Fibroblast of lung (primary cell): ENCODE data around the gene RER1. TPM values are rescaled to one million over a fixed set of nuclear protein-coding genes. Genes with fewer than 3 reads are reported as not detected.

Experiments used
- DNase-seq, 2 donors: peaks; one replicate each; pipeline versions ENCODE4 v3.0.0 to v3.0.0-alpha.2; 2010; ENCODE audit warnings: low read depth in 2 of 2
- H2AFZ ChIP-seq: 2 replicates; pipeline ENCODE4 v1.5.1; 2012; ENCODE audit warnings: low read length, control low read depth, inconsistent platforms
- H3K27ac ChIP-seq: 2 replicates; pipeline ENCODE4 v1.5.1; 2011; ENCODE audit warnings: low read length, control low read depth; ENCODE audit not compliant: insufficient read depth
- H3K27me3 ChIP-seq: 2 replicates; pipeline ENCODE4 v1.5.1; 2011; ENCODE audit warnings: mild to moderate bottlenecking, low read length; ENCODE audit not compliant: control insufficient read depth, insufficient read depth
- H3K36me3 ChIP-seq: 2 replicates; pipeline ENCODE4 v1.5.1; 2011; ENCODE audit warnings: low read length; ENCODE audit not compliant: control insufficient read depth, insufficient read depth
- H3K4me1 ChIP-seq: 2 replicates; pipeline ENCODE4 v1.5.1; 2011; ENCODE audit warnings: low read length; ENCODE audit not compliant: control insufficient read depth, insufficient read depth; ENCODE audit errors: extremely low read depth
- H3K4me2 ChIP-seq: 2 replicates; pipeline ENCODE4 v1.5.1; 2011; ENCODE audit warnings: low read length, control low read depth; ENCODE audit not compliant: insufficient read depth; ENCODE audit errors: extremely low read depth
- H3K4me3 ChIP-seq, 4 experiments: fragments of 200-600 bp in 1 of 4; sonication (generic) in 1 of 4; replicated peaks in 1 of 4; 2 replicates each; pipeline ENCODE4 v1.5.1; 2011 to 2016; ENCODE audit warnings: low read length in 4 of 4, low read depth in 3 of 4, mild to moderate bottlenecking in 3 of 4, control low read depth in 2 of 4, inconsistent platforms in 1 of 4, mixed read lengths in 1 of 4; ENCODE audit not compliant: insufficient read depth in 1 of 4; ENCODE audit errors: control extremely low read depth in 1 of 4
- H3K79me2 ChIP-seq: 2 replicates; pipeline ENCODE4 v1.5.1; 2012; ENCODE audit warnings: mild to moderate bottlenecking, low read length, inconsistent platforms; ENCODE audit not compliant: control insufficient read depth, insufficient read depth
- H3K9ac ChIP-seq: 2 replicates; pipeline ENCODE4 v1.5.1; 2011; ENCODE audit warnings: mild to moderate bottlenecking, low read length, control low read depth; ENCODE audit not compliant: insufficient read depth
- H3K9me3 ChIP-seq: 2 replicates; pipeline ENCODE4 v1.5.1; 2012; ENCODE audit warnings: low read depth, low read length; ENCODE audit not compliant: control insufficient read depth, insufficient read depth
- H4K20me1 ChIP-seq: 2 replicates; pipeline ENCODE4 v1.5.1; 2011; ENCODE audit warnings: low read length; ENCODE audit not compliant: control insufficient read depth, insufficient read depth; ENCODE audit errors: extremely low read depth
- CTCF ChIP-seq, 2 donors: IDR thresholded peaks in 1 of 2; conservative IDR thresholded peaks in 1 of 2; 1 replicate in 1 of 2; 2 replicates in 1 of 2; pipeline ENCODE4 v1.5.1; 2011 to 2012; ENCODE audit warnings: low read length in 2 of 2, control low read depth in 1 of 2, inconsistent platforms in 1 of 2, low read depth in 1 of 2, mild to moderate bottlenecking in 1 of 2
- EZH2 ChIP-seq: IDR thresholded peaks from 2 replicates; pipeline ENCODE4 v1.5.1; 2012; ENCODE audit warnings: low read length, control low read depth, mild to moderate bottlenecking; ENCODE audit errors: missing control alignments
- polyA plus RNA-seq, 2 donors: library from polyadenylated mRNA; depleted of rRNA in 1 of 2; stranded (reverse) in 1 of 2; unstranded in 1 of 2; fragments of >200 nt; gene quantifications; 2 replicates each; pipeline ENCODE4 v1.2.1, GENCODE V29; 2011 to 2012; ENCODE audit warnings: missing spikeins in 1 of 2
- total RNA-seq: library from RNA; depleted of rRNA; stranded (reverse); fragments of >200 nt; gene quantifications from 2 replicates; pipeline ENCODE4 v1.2.1, GENCODE V29; 2014

RER1 gene
- total and polyA plus RNA-seq, 2 donors (not counting 1 experiment from before 2014, with no cell fraction given) = 76.1 to 271 TPM

- Histone ChIP-seq H4K20me1 (no peaks in the 10 kb centered on the region), H3K4me2 (no peak overlapping the region), H3K79me2 (no peaks in the 10 kb centered on the region), H3K9me3 (no peaks in the 10 kb centered on the region), H2AFZ (no peak overlapping the region), H3K9ac (no peak overlapping the region), H3K27ac (no peak overlapping the region), H3K27me3 (peaks cover 25% of the 10 kb centered on the region), H3K36me3 (no peaks in the 10 kb centered on the region), H3K4me3 (no peak overlapping the region), H3K4me1 (no peaks in the 10 kb centered on the region)
- no peak for DNase-seq
- TF ChIP-seq CTCF (conservative IDR thresholded peaks at IDR 0.05 in 1 of 2, IDR thresholded peaks at IDR 0.05 in 1 of 2; ENCODE audit: low read depth in 1 of 2, low read length in 2 of 2) = no peak
- TF ChIP-seq EZH2 = no peak
These were observed 53.7 kb downstream of the RER1 start for GRCh38 chr1:2445162-2445822.

- H3K79me2 ChIP-seq = no peaks in the 10 kb centered on the region
- peaks cover 25% of the 10 kb centered on the region for H3K27me3 ChIP-seq
- H3K4me2 ChIP-seq = no peak overlapping the region
- H3K36me3 ChIP-seq = no peaks in the 10 kb centered on the region
- no peaks in the 10 kb centered on the region for H3K9me3 ChIP-seq
- no peak overlapping the region for H3K4me3 ChIP-seq
- no peak overlapping the region for H3K27ac ChIP-seq
- TF ChIP-seq CTCF (conservative IDR thresholded peaks at IDR 0.05 in 1 of 2, IDR thresholded peaks at IDR 0.05 in 1 of 2; ENCODE audit: low read depth in 1 of 2, low read length in 2 of 2) (no peak), EZH2 (no peak)
- no peak for DNase-seq
- no peak overlapping the region for H3K9ac ChIP-seq
- H3K4me1 ChIP-seq = no peaks in the 10 kb centered on the region
- H2AFZ ChIP-seq = no peak overlapping the region
- H4K20me1 ChIP-seq = no peaks in the 10 kb centered on the region
These were observed 54.2 kb downstream of the RER1 start for GRCh38 chr1:2445823-2446215.

GRCh38 chr1:2446394-2446793 lies 54.8 kb downstream of the RER1 start:
- peaks cover 24% of the 10 kb centered on the region for H3K27me3 ChIP-seq
- no peak for DNase-seq
- no peak overlapping the region for H2AFZ ChIP-seq
- no peak overlapping the region for H3K27ac ChIP-seq
- H3K9me3 ChIP-seq = no peaks in the 10 kb centered on the region
- H3K4me1 ChIP-seq = peaks cover 2% of the 10 kb centered on the region
- TF ChIP-seq EZH2 (no peak), CTCF (conservative IDR thresholded peaks at IDR 0.05 in 1 of 2, IDR thresholded peaks at IDR 0.05 in 1 of 2; ENCODE audit: low read depth in 1 of 2, low read length in 2 of 2) (no peak)
- H3K36me3 ChIP-seq = no peaks in the 10 kb centered on the region
- H3K4me2 ChIP-seq = no peak overlapping the region
- no peaks in the 10 kb centered on the region for H4K20me1 ChIP-seq
- no peaks in the 10 kb centered on the region for H3K79me2 ChIP-seq
- H3K9ac ChIP-seq = no peak overlapping the region
- no peak overlapping the region for H3K4me3 ChIP-seq
